HCT116 (cell line): ENCODE results near the gene TJP1. TPM values are rescaled to one million over a fixed set of nuclear protein-coding genes. Genes with fewer than 3 reads are reported as not detected.

Source experiments
- ATAC-seq: fragments of 200-7000 bp; cut with Tn5 transposase; 2 replicates; pipeline ENCODE4 v1.9.1; 2020; ENCODE audit warnings: mild to moderate bottlenecking, moderate library complexity
- BruUV-seq: library from RNA; stranded (reverse); fragments of 400-500 nt; replicated peaks from 2 replicates; lab custom pipeline; 2021; lab: Mats Ljungman, UMichigan
- CTCF ChIA-PET: fragments of 300-600 bp; sonication (Branson Sonifier 250); formaldehyde crosslinking; loops from one replicate; lab custom pipeline; 2021; ENCODE audit warnings: antibody characterized with exemption; lab: Charles Lee
- POLR2A ChIA-PET: fragments of 300-600, 350-600 bp; sonication (Branson Sonifier 250); formaldehyde crosslinking; loops from one replicate; lab custom pipeline; 2021; ENCODE audit warnings: antibody characterized with exemption; lab: Charles Lee
- RAD21 ChIA-PET, 2 experiments: fragments of 300-600 bp; sonication (Branson Sonifier 250); formaldehyde crosslinking; loops; one replicate each; lab custom pipeline; 2023; ENCODE audit warnings: low total read pairs in 2 of 2; ENCODE audit not compliant: uncharacterized antibody in 2 of 2, unreplicated experiment in 2 of 2, low non-redundant PET in 1 of 2; lab: Charles Lee
- DNase-seq: peaks from one replicate; pipeline ENCODE4 v3.0.0-alpha.2; 2010; ENCODE audit warnings: low read depth, low spot score
- H2AFZ ChIP-seq: fragments of 200-600 bp; shearing (Covaris generic), sonication (generic); 2 replicates; pipeline ENCODE4 v1.6.1; 2017; ENCODE audit warnings: low read depth, mixed run types, mixed read lengths, antibody characterized with exemption, low read length; ENCODE audit not compliant: poor library complexity, severe bottlenecking
- H3K27ac ChIP-seq: 2 replicates; pipeline ENCODE4 v1.5.1; 2012; ENCODE audit warnings: low read depth, low read length
- H3K27me3 ChIP-seq: fragments of 200-600 bp; sonication (generic); 2 replicates; pipeline ENCODE4 v1.6.1; 2016; ENCODE audit warnings: mixed run types, low read length, mixed read lengths; ENCODE audit not compliant: insufficient read depth
- H3K36me3 ChIP-seq, 2 experiments: fragments of 200-500 bp in 1 of 2; fragments of 200-600 bp in 1 of 2; sonication (Bioruptor generic) in 1 of 2; sonication (generic) in 1 of 2; 2 replicates each; pipeline versions ENCODE4 v1.5.1 to v1.6.1; 2014 to 2016; ENCODE audit warnings: low read length in 2 of 2, inconsistent platforms in 1 of 2, mixed read lengths in 1 of 2, mixed run types in 1 of 2; ENCODE audit not compliant: insufficient read depth in 2 of 2, control insufficient read depth in 1 of 2
- H3K4me1 ChIP-seq, 2 experiments: fragments of 200-600 bp in 1 of 2; sonication (generic) in 1 of 2; 2 replicates each; pipeline versions ENCODE4 v1.5.1 to v1.6.1; 2012 to 2017; ENCODE audit warnings: low read length in 2 of 2, inconsistent platforms in 1 of 2, mild to moderate bottlenecking in 1 of 2, mixed read lengths in 1 of 2, mixed run types in 1 of 2, moderate library complexity in 1 of 2; ENCODE audit not compliant: insufficient read depth in 2 of 2, control insufficient read depth in 1 of 2
- H3K4me2 ChIP-seq: fragments of 200-600 bp; sonication (generic); 2 replicates; pipeline ENCODE4 v1.6.1; 2017; ENCODE audit warnings: mixed run types, low read length, mixed read lengths
- H3K4me3 ChIP-seq, 2 experiments: fragments of 200-600 bp in 1 of 2; sonication (generic) in 1 of 2; replicated peaks in 1 of 2; 2 replicates each; pipeline ENCODE4 v1.5.1; 2011 to 2016; ENCODE audit warnings: low read length in 2 of 2, control low read depth in 1 of 2, low read depth in 1 of 2, mild to moderate bottlenecking in 1 of 2, mixed read lengths in 1 of 2, mixed run types in 1 of 2
- H3K79me2 ChIP-seq: fragments of 200-600 bp; sonication (generic); 2 replicates; pipeline ENCODE4 v1.6.1; 2017; ENCODE audit warnings: mild to moderate bottlenecking, mixed run types, low read length, moderate library complexity, mixed read lengths; ENCODE audit not compliant: insufficient read depth
- H3K9ac ChIP-seq: fragments of 200-600 bp; sonication (generic); 2 replicates; pipeline ENCODE4 v1.6.1; 2016; ENCODE audit warnings: low read length, mixed read lengths
- H3K9me2 ChIP-seq: fragments of 200-600 bp; sonication (generic), shearing (Covaris generic); 2 replicates; pipeline ENCODE4 v1.6.1; 2017; ENCODE audit warnings: mixed run types, mild to moderate bottlenecking, moderate library complexity; ENCODE audit not compliant: insufficient read depth
- H3K9me3 ChIP-seq, 2 experiments: fragments of 200-500 bp in 1 of 2; fragments of 200-600 bp in 1 of 2; sonication (Bioruptor generic) in 1 of 2; sonication (generic) in 1 of 2; 2 replicates each; pipeline ENCODE4 v1.6.1; 2014 to 2017; ENCODE audit warnings: low read length in 2 of 2, mixed read lengths in 2 of 2, inconsistent platforms in 1 of 2, low read depth in 1 of 2, mild to moderate bottlenecking in 1 of 2, mixed run types in 1 of 2, moderate library complexity in 1 of 2; ENCODE audit not compliant: control insufficient read depth in 1 of 2, insufficient read depth in 1 of 2
- H4K20me1 ChIP-seq: fragments of 200-600 bp; sonication (generic), shearing (Covaris generic); 2 replicates; pipeline ENCODE4 v1.6.1; 2017; ENCODE audit warnings: mixed run types, mild to moderate bottlenecking, moderate library complexity; ENCODE audit not compliant: insufficient read depth
- JUND ChIP-seq: IDR thresholded peaks from 2 replicates; pipeline ENCODE4 v1.6.1; 2012
- MAX ChIP-seq: IDR thresholded peaks from 2 replicates; pipeline ENCODE4 v1.6.1; 2012
- POLR2AphosphoS5 ChIP-seq: IDR thresholded peaks from 2 replicates; pipeline ENCODE4 v1.6.1; 2011; ENCODE audit warnings: mild to moderate bottlenecking, low read depth, low read length, moderate library complexity
- SIN3A ChIP-seq: IDR thresholded peaks from 2 replicates; pipeline ENCODE4 v1.6.1; 2012; ENCODE audit warnings: low read depth
- SP1 ChIP-seq: IDR thresholded peaks from 2 replicates; pipeline ENCODE4 v1.6.1; 2012; ENCODE audit warnings: low read depth
- TCF7L2 ChIP-seq: IDR thresholded peaks from 2 replicates; pipeline ENCODE4 v1.7.0; 2011; ENCODE audit warnings: borderline replicate concordance, inconsistent platforms; ENCODE audit not compliant: insufficient read depth, insufficient read length; ENCODE audit errors: extremely low read depth
- YY1 ChIP-seq: IDR thresholded peaks from 2 replicates; pipeline ENCODE4 v1.6.1; 2011; ENCODE audit warnings: low read length, low read depth, moderate library complexity, mild to moderate bottlenecking; ENCODE audit not compliant: insufficient replicate concordance; ENCODE audit errors: extremely low read depth
- ZBTB33 ChIP-seq: IDR thresholded peaks from 2 replicates; pipeline ENCODE4 v1.6.1; 2011; ENCODE audit warnings: mild to moderate bottlenecking, low read length, moderate library complexity; ENCODE audit not compliant: insufficient replicate concordance; ENCODE audit errors: extremely low read depth
- ZNF274 ChIP-seq: fragments of 200-500 bp; sonication (Bioruptor generic); IDR thresholded peaks from 2 replicates; pipeline ENCODE4 v1.6.1; 2014; ENCODE audit warnings: mild to moderate bottlenecking, low read depth, low read length, inconsistent platforms
- intact Hi-C: fragments of 100-400 bp; cut with micrococcal nuclease; formaldehyde crosslinking; loops from 2 replicates; pipeline ENCODE4 v1.10.0; 2022
- total RNA-seq: library from RNA; stranded (reverse); gene quantifications from one replicate; pipeline ENCODE4 v1.2.1, GENCODE V29; 2021; ENCODE audit not compliant: unreplicated experiment

The TJP1 gene
- total RNA-seq, 1 experiment from 2014 or later: 83.6 TPM

- H3K9me3 ChIP-seq: 0 out of 4 replicates have a peak, but pooled peaks cover 0 to 4% of the 10 kb centered on the region in 2 experiments
- H3K4me3 ChIP-seq: no peak overlapping the region
- H3K4me1 ChIP-seq: peaks cover 0 to 14% of the 10 kb centered on the region in 2 experiments; a peak in 2 of 4 replicates
- ChIA-PET RAD21 (no interaction called here), CTCF (no interaction called here), POLR2A (no interaction called here)
- H3K4me2 ChIP-seq: no peak overlapping the region
- H3K27ac ChIP-seq: no peak overlapping the region
- no peaks in the 10 kb centered on the region for H3K9me2 ChIP-seq
- peaks cover 0 to 21% of the 10 kb centered on the region in 2 experiments; a peak in 1 of 4 replicates for H3K36me3 ChIP-seq
- H3K9ac ChIP-seq: no peak overlapping the region
- no peak for TF ChIP-seq SIN3A
- no peak for TF ChIP-seq ZNF274
- TF ChIP-seq JUND: no peak
- TF ChIP-seq TCF7L2: no peak
- no peak for TF ChIP-seq MAX
- TF ChIP-seq SP1: no peak
- TF ChIP-seq ZBTB33: no peak
- no peak for TF ChIP-seq YY1
- no peak for TF ChIP-seq POLR2AphosphoS5
- no peak for ATAC-seq
- intact Hi-C loops: no loop called here
- no TSS peak for BruUV-seq
- H2AFZ ChIP-seq: no peak overlapping the region
- H4K20me1 ChIP-seq: no peaks in the 10 kb centered on the region
- H3K27me3 ChIP-seq: no peaks in the 10 kb centered on the region
- no peak for DNase-seq
- peaks cover 79% of the 10 kb centered on the region for H3K79me2 ChIP-seq
Measured at GRCh38 chr15:29792426-29793159, 29.7 kb downstream of the TJP1 start.
